Lower leg skin (tissue), 3 donors: Measurements from ENCODE around the gene AGBL1.

Experiments
- POLR2A ChIP-seq, 2 donors: fragments of 450-650 bp; IDR thresholded peaks; one replicate each; pipeline ENCODE4 v1.6.1; 2016 to 2017; ENCODE audit warnings: antibody characterized with exemption in 2 of 2, mild to moderate bottlenecking in 1 of 2, moderate library complexity in 1 of 2
- TF ChIP-seq, protein P1 (sequence below), 3 donors: fragments of 450-650 bp; IDR thresholded peaks; one replicate each; pipeline ENCODE4 v1.5.1; 2016; ENCODE audit warnings: antibody characterized with exemption in 3 of 3, mild to moderate bottlenecking in 3 of 3, moderate library complexity in 2 of 3

DNA sequence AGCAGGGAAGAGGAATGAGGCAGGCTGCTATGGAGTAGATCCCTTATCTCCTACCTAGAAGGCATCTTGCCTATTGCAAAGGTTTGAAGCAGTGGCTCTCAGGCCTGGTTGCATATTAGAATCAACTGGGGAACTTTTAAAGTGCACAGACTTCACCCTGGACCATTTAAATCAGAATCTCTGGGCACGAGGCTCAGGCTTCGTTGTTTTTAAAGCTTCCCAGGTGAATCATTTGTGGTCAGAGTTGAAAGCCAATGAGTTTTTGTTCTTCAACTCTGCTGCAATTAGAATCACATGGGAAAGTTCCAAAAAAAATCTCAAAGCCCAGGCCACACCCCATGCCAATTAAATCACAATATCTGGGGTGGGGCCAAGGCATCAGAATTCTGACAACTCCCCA is 773.1 kb downstream of the AGBL1 start:
- TF ChIP-seq, protein P1, sequence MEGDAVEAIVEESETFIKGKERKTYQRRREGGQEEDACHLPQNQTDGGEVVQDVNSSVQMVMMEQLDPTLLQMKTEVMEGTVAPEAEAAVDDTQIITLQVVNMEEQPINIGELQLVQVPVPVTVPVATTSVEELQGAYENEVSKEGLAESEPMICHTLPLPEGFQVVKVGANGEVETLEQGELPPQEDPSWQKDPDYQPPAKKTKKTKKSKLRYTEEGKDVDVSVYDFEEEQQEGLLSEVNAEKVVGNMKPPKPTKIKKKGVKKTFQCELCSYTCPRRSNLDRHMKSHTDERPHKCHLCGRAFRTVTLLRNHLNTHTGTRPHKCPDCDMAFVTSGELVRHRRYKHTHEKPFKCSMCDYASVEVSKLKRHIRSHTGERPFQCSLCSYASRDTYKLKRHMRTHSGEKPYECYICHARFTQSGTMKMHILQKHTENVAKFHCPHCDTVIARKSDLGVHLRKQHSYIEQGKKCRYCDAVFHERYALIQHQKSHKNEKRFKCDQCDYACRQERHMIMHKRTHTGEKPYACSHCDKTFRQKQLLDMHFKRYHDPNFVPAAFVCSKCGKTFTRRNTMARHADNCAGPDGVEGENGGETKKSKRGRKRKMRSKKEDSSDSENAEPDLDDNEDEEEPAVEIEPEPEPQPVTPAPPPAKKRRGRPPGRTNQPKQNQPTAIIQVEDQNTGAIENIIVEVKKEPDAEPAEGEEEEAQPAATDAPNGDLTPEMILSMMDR (IDR thresholded peaks at IDR 0.05) = no peak
- TF ChIP-seq POLR2A (IDR thresholded peaks at IDR 0.05) = no peak
